MM.1S (cell line): ENCODE data around the gene PRDM11.

Experiments
- DNase-seq: peaks from one replicate; pipeline ENCODE4 v3.0.0-alpha.2; 2015
- H2AFZ ChIP-seq: fragments of 300-600 bp; sonication (generic); 2 replicates; pipeline ENCODE4 v1.6.0; 2016; ENCODE audit warnings: antibody characterized with exemption, low read length
- H3F3A ChIP-seq: fragments of 300-600 bp; sonication (generic); 2 replicates; pipeline ENCODE4 v1.6.1; 2016; ENCODE audit warnings: mild to moderate bottlenecking, antibody characterized with exemption, low read length, moderate library complexity, mixed read lengths; ENCODE audit not compliant: insufficient read depth
- H3K27ac ChIP-seq: fragments of 300-600 bp; sonication (generic); 2 replicates; pipeline ENCODE4 v1.5.1; 2016; ENCODE audit warnings: mild to moderate bottlenecking, low read length
- H3K27me3 ChIP-seq: fragments of 300-600 bp; sonication (generic); replicated peaks from 2 replicates; pipeline ENCODE4 v1.6.0; 2016; ENCODE audit warnings: low read length; ENCODE audit not compliant: insufficient read depth
- H3K36me3 ChIP-seq: fragments of 300-600 bp; sonication (generic); replicated peaks from 2 replicates; pipeline ENCODE4 v1.6.1; 2016; ENCODE audit warnings: mild to moderate bottlenecking, low read length, mixed read lengths; ENCODE audit not compliant: insufficient read depth
- H3K4me1 ChIP-seq: fragments of 300-600 bp; sonication (generic); 2 replicates; pipeline ENCODE4 v1.6.1; 2016; ENCODE audit warnings: low read length, mixed read lengths
- H3K4me2 ChIP-seq: fragments of 300-600 bp; sonication (generic); 2 replicates; pipeline ENCODE4 v1.6.0; 2016; ENCODE audit warnings: low read depth, low read length
- H3K4me3 ChIP-seq: fragments of 300-600 bp; sonication (generic); 2 replicates; pipeline ENCODE4 v1.5.1; 2016; ENCODE audit warnings: low read length, mixed read lengths
- H3K79me2 ChIP-seq: fragments of 300-600 bp; sonication (generic); 2 replicates; pipeline ENCODE4 v1.6.1; 2016; ENCODE audit warnings: mixed run types, low read length, mixed read lengths
- H3K9ac ChIP-seq: fragments of 300-600 bp; sonication (generic); 2 replicates; pipeline ENCODE4 v1.6.1; 2016; ENCODE audit warnings: low read length, mixed read lengths
- H3K9me2 ChIP-seq: fragments of 300-600 bp; sonication (generic); replicated peaks from 2 replicates; pipeline ENCODE4 v1.6.1; 2016; ENCODE audit warnings: mild to moderate bottlenecking, low read length, mixed read lengths; ENCODE audit not compliant: insufficient read depth
- H3K9me3 ChIP-seq: fragments of 300-600 bp; sonication (generic); replicated peaks from 2 replicates; pipeline ENCODE4 v1.6.1; 2016; ENCODE audit warnings: mild to moderate bottlenecking, low read length, mixed read lengths; ENCODE audit not compliant: insufficient read depth
- H4K20me1 ChIP-seq: fragments of 300-600 bp; sonication (generic); 2 replicates; pipeline ENCODE4 v1.6.1; 2016; ENCODE audit warnings: mild to moderate bottlenecking, low read length, moderate library complexity, mixed read lengths; ENCODE audit not compliant: insufficient read depth
- EZH2 ChIP-seq: fragments of 300-600 bp; sonication (generic); optimal IDR thresholded peaks from 2 replicates; pipeline ENCODE3; 2017; ENCODE audit warnings: low read depth, mild to moderate bottlenecking, antibody characterized with exemption, low read length, mixed read lengths
- EZH2phosphoT487 ChIP-seq: fragments of 300-600 bp; sonication (generic); IDR thresholded peaks from 2 replicates; pipeline ENCODE4 v1.6.1; 2018; ENCODE audit warnings: antibody characterized with exemption, low read length
- TF ChIP-seq, protein P1 (sequence below): fragments of 300-600 bp; sonication (generic); IDR thresholded peaks from 2 replicates; pipeline ENCODE4 v1.5.1; 2016; ENCODE audit warnings: antibody characterized with exemption, low read length, mixed read lengths

The PRDM11 gene

DNA sequence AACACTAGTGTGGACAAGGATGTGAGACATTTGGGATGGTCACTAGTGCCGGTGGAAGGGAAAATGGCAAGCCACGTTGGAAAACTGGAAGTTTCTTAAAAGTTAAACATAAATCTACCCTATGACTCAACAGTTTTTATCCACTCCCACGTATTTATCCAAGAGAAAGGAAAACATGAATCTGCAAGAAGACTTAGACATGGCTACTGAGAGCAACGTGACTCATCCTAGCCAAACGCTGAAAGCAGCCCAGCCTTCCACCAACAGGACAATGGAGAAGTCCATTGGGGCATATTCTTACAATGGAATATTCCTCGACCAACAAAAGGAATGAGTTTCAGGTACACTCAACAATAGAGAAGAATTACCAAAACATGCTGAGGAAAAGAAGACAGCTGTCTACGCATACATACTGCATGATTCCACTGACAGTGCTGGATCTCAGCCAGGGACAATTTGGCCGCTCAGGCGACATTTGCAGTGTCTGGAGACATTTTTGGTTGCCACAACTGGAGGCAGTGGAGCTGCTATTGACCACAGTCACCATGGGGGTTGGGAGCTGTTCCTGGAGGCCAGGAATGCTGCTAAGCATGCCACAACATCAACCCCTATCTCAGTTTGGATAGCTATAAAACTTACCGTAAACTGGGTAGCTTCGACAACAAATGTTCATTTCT lies 118.5 kb downstream of the PRDM11 start:
- Histone ChIP-seq H3K4me3 (no peak overlapping the region), H3K27ac (no peak overlapping the region)

GRCh38 chr11:45265969-45266675 lies 119.7 kb downstream of the PRDM11 start:
- H3K36me3 ChIP-seq: no peaks in the 10 kb centered on the region
- H3K9me3 ChIP-seq: no peaks in the 10 kb centered on the region
- H3K9ac ChIP-seq: no peak overlapping the region
- no peak overlapping the region for H3K4me2 ChIP-seq
- H3K4me3 ChIP-seq: no peak overlapping the region
- no peaks in the 10 kb centered on the region for H3F3A ChIP-seq
- no peaks in the 10 kb centered on the region for H3K79me2 ChIP-seq
- H3K9me2 ChIP-seq: no peaks in the 10 kb centered on the region
- H3K27me3 ChIP-seq: no peaks in the 10 kb centered on the region
- no peaks in the 10 kb centered on the region for H3K4me1 ChIP-seq
- no peaks in the 10 kb centered on the region for H4K20me1 ChIP-seq
- no peak overlapping the region for H2AFZ ChIP-seq
- no peak overlapping the region for H3K27ac ChIP-seq
- no peak for DNase-seq
- TF ChIP-seq EZH2phosphoT487 (no peak), EZH2 (no peak)
- TF ChIP-seq, protein P1, sequence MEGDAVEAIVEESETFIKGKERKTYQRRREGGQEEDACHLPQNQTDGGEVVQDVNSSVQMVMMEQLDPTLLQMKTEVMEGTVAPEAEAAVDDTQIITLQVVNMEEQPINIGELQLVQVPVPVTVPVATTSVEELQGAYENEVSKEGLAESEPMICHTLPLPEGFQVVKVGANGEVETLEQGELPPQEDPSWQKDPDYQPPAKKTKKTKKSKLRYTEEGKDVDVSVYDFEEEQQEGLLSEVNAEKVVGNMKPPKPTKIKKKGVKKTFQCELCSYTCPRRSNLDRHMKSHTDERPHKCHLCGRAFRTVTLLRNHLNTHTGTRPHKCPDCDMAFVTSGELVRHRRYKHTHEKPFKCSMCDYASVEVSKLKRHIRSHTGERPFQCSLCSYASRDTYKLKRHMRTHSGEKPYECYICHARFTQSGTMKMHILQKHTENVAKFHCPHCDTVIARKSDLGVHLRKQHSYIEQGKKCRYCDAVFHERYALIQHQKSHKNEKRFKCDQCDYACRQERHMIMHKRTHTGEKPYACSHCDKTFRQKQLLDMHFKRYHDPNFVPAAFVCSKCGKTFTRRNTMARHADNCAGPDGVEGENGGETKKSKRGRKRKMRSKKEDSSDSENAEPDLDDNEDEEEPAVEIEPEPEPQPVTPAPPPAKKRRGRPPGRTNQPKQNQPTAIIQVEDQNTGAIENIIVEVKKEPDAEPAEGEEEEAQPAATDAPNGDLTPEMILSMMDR: no peak

More for the DNA sequence above, 118.5 kb downstream of the PRDM11 start:
- H3K4me1 ChIP-seq: no peaks in the 10 kb centered on the region
- no peaks in the 10 kb centered on the region for H3K9me3 ChIP-seq
- no peaks in the 10 kb centered on the region for H3F3A ChIP-seq
- no peak for DNase-seq
- H3K79me2 ChIP-seq: no peaks in the 10 kb centered on the region
- no peaks in the 10 kb centered on the region for H3K36me3 ChIP-seq
- TF ChIP-seq EZH2phosphoT487 (no peak), EZH2 (no peak)
- TF ChIP-seq, protein P1: no peak
- H4K20me1 ChIP-seq: no peaks in the 10 kb centered on the region
- no peaks in the 10 kb centered on the region for H3K27me3 ChIP-seq
- no peaks in the 10 kb centered on the region for H3K9me2 ChIP-seq
- H2AFZ ChIP-seq: no peak overlapping the region
- no peak overlapping the region for H3K9ac ChIP-seq
- H3K4me2 ChIP-seq: no peak overlapping the region

DNA sequence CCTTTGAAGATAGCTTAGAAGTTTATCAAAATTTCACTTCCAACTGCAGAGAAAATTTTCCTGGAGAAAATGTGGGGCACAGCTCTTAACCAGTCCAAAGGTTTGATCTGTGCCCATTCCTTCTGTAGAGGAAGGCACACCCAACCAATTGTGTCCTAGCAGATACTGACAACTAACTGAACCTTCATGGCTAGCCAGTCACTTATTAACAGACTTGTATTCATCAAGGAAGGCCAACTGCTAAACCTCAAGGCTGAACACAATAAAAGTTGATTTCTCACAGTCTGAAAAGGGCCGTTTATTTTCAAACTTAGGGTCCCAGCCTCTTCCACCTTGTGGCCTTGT lies 120.2 kb downstream of the PRDM11 start:
- Histone ChIP-seq H3K9me3 (no peaks in the 10 kb centered on the region), H3K27ac (no peak overlapping the region), H3K9me2 (no peaks in the 10 kb centered on the region), H3K4me3 (no peak overlapping the region), H2AFZ (no peak overlapping the region), H3K9ac (no peak overlapping the region), H3K4me1 (no peaks in the 10 kb centered on the region), H4K20me1 (no peaks in the 10 kb centered on the region), H3K4me2 (no peak overlapping the region), H3F3A (no peaks in the 10 kb centered on the region), H3K36me3 (no peaks in the 10 kb centered on the region), H3K27me3 (no peaks in the 10 kb centered on the region), H3K79me2 (no peaks in the 10 kb centered on the region)
- no peak for DNase-seq
- TF ChIP-seq, protein P1: no peak
- TF ChIP-seq EZH2 (no peak), EZH2phosphoT487 (no peak)
